Endothelial cell of umbilical vein (primary cell): ENCODE data around the gene VPS16. TPM values are rescaled to one million over a fixed set of nuclear protein-coding genes. Genes with fewer than 3 reads are reported as not detected.

Experiments
- BruUV-seq: library from RNA; stranded (reverse); fragments of 400-500 nt; replicated peaks from 2 replicates; lab custom pipeline; 2021; lab: Mats Ljungman, UMichigan
- CTCF ChIA-PET: fragments of 300-600, 350-600 bp; sonication (Branson Sonifier 250); formaldehyde crosslinking; loops from one replicate; lab custom pipeline; 2021; ENCODE audit warnings: antibody characterized with exemption, inconsistent platforms; lab: Charles Lee
- POLR2A ChIA-PET: fragments of 300-600, 350-600 bp; sonication (Branson Sonifier 250); formaldehyde crosslinking; loops from one replicate; lab custom pipeline; 2021; ENCODE audit warnings: antibody characterized with exemption, inconsistent platforms; lab: Charles Lee
- DNase-seq: peaks from one replicate; pipeline ENCODE4 v3.0.0-alpha.2; 2011; ENCODE audit warnings: low read depth, low spot score
- FAIRE-seq: peaks from 2 replicates; lab custom pipeline; 2011; peaks lifted over from hg19 to GRCh38; lab: Jason Lieb, UNC
- H2AFZ ChIP-seq: 2 replicates; pipeline ENCODE4 v1.6.0; 2012; ENCODE audit warnings: low read depth, low read length, control low read depth, inconsistent platforms
- H3K27ac ChIP-seq: 2 replicates; pipeline ENCODE4 v1.5.1; 2011; ENCODE audit warnings: low read depth, mild to moderate bottlenecking, control low read depth, low read length, moderate library complexity; ENCODE audit not compliant: insufficient read depth
- H3K27me3 ChIP-seq, 2 experiments: 2 replicates each; pipeline versions ENCODE4 v1.6.0 to v1.6.1; 2011; ENCODE audit warnings: low read length in 2 of 2, mixed read lengths in 1 of 2; ENCODE audit not compliant: control insufficient read depth in 2 of 2, insufficient read depth in 2 of 2
- H3K36me3 ChIP-seq, 2 experiments: 2 replicates in 1 of 2; 3 replicates in 1 of 2; pipeline ENCODE4 v1.5.1; 2011; ENCODE audit warnings: low read length in 2 of 2, mild to moderate bottlenecking in 1 of 2, moderate library complexity in 1 of 2; ENCODE audit not compliant: control insufficient read depth in 2 of 2, insufficient read depth in 2 of 2; ENCODE audit errors: extremely low read depth in 1 of 2
- H3K4me1 ChIP-seq: 3 replicates; pipeline ENCODE4 v1.5.1; 2011; ENCODE audit warnings: mild to moderate bottlenecking, low read length; ENCODE audit not compliant: control insufficient read depth, insufficient read depth; ENCODE audit errors: extremely low read depth
- H3K4me2 ChIP-seq: 2 replicates; pipeline ENCODE4 v1.6.1; 2011; ENCODE audit warnings: low read length, control low read depth, mixed read lengths; ENCODE audit not compliant: insufficient read depth
- H3K4me3 ChIP-seq, 3 experiments: fragments of 200-600 bp in 1 of 3; sonication (generic), shearing (Covaris generic) in 1 of 3; replicated peaks in 1 of 3; 2 replicates each; pipeline ENCODE4 v1.5.1; 2011 to 2016; ENCODE audit warnings: control low read depth in 3 of 3, low read length in 3 of 3, mild to moderate bottlenecking in 2 of 3, inconsistent platforms in 1 of 3, low read depth in 1 of 3, moderate library complexity in 1 of 3; ENCODE audit not compliant: insufficient read depth in 1 of 3
- H3K79me2 ChIP-seq: 2 replicates; pipeline ENCODE4 v1.6.0; 2012; ENCODE audit warnings: low read length, inconsistent platforms; ENCODE audit not compliant: control insufficient read depth, insufficient read depth
- H3K9ac ChIP-seq: replicated peaks from 2 replicates; pipeline ENCODE3; 2011; ENCODE audit warnings: low read length, control low read depth; ENCODE audit not compliant: insufficient read depth; ENCODE audit errors: extremely low read depth
- H3K9me1 ChIP-seq: replicated peaks from 3 replicates; pipeline ENCODE4 v1.6.0; 2011; ENCODE audit warnings: mild to moderate bottlenecking, low read length; ENCODE audit not compliant: control insufficient read depth, insufficient read depth; ENCODE audit errors: extremely low read depth
- H3K9me3 ChIP-seq: replicated peaks from 2 replicates; pipeline ENCODE4 v1.5.1; 2012; ENCODE audit warnings: low read length, inconsistent platforms; ENCODE audit not compliant: control insufficient read depth, insufficient read depth
- H4K20me1 ChIP-seq: replicated peaks from 2 replicates; pipeline ENCODE3; 2011; ENCODE audit warnings: mild to moderate bottlenecking, low read length; ENCODE audit not compliant: control insufficient read depth, insufficient read depth; ENCODE audit errors: extremely low read depth
- CTCF ChIP-seq, 2 donors: IDR thresholded peaks; 1 replicate in 1 of 2; 2 replicates in 1 of 2; pipeline ENCODE4 v1.5.1; 2011; ENCODE audit warnings: low read length in 2 of 2, mild to moderate bottlenecking in 2 of 2, moderate library complexity in 2 of 2, control low read depth in 1 of 2, inconsistent platforms in 1 of 2, low read depth in 1 of 2; ENCODE audit not compliant: insufficient read depth in 1 of 2; ENCODE audit errors: extremely low read depth in 1 of 2
- EZH2 ChIP-seq: IDR thresholded peaks from 2 replicates; pipeline ENCODE4 v1.6.1; 2012; ENCODE audit warnings: borderline replicate concordance, low read depth, mild to moderate bottlenecking, moderate library complexity, low read length, inconsistent platforms; ENCODE audit not compliant: severe bottlenecking
- FOS ChIP-seq: IDR thresholded peaks from 2 replicates; pipeline ENCODE4 v1.6.1; 2011; ENCODE audit warnings: mild to moderate bottlenecking, low read length, moderate library complexity, borderline replicate concordance; ENCODE audit not compliant: insufficient read depth
- GATA2 ChIP-seq: IDR thresholded peaks from 2 replicates; pipeline ENCODE4 v1.7.0; 2011; ENCODE audit warnings: low read depth, mild to moderate bottlenecking, moderate library complexity, mixed read lengths, low read length; ENCODE audit not compliant: insufficient read length, insufficient read depth
- JUN ChIP-seq: IDR thresholded peaks from 2 replicates; pipeline ENCODE4 v1.6.1; 2011; ENCODE audit warnings: borderline replicate concordance, low read depth; ENCODE audit not compliant: insufficient read length, insufficient read depth
- MAX ChIP-seq: IDR thresholded peaks from 2 replicates; pipeline ENCODE4 v1.6.1; 2011; ENCODE audit not compliant: insufficient read depth, insufficient read length
- MYC ChIP-seq: IDR thresholded peaks from one replicate; pipeline ENCODE4 v1.6.1; 2011; ENCODE audit warnings: mild to moderate bottlenecking, low read depth, low read length
- POLR2A ChIP-seq: IDR thresholded peaks from 2 replicates; pipeline ENCODE4 v1.6.1; 2012; ENCODE audit warnings: low read depth, mild to moderate bottlenecking, control low read depth, low read length
- POLR2AphosphoS5 ChIP-seq: IDR thresholded peaks from 2 replicates; pipeline ENCODE4 v1.6.1; 2012; ENCODE audit warnings: low read depth, mild to moderate bottlenecking, control low read depth, low read length, moderate library complexity; ENCODE audit not compliant: insufficient read depth
- dilution Hi-C: fragments of 300-500 bp; cut with MboI; formaldehyde crosslinking; loops from one replicate; pipeline ENCODE4 v1.15.0; 2019; ENCODE audit warnings: low sequenced_read_pairs; ENCODE audit not compliant: extremely low pct_ligation_motif_present
- intact Hi-C: fragments of 100-400 bp; cut with micrococcal nuclease; formaldehyde crosslinking; loops from one replicate; pipeline ENCODE4 v1.10.0; 2022
- polyA plus RNA-seq, 4 experiments: library from polyadenylated mRNA; depleted of rRNA in 3 of 4; stranded (reverse) in 3 of 4; unstranded in 1 of 4; fragments of >200 nt; gene quantifications; 2 replicates each; pipeline versions ENCODE4 v1.2.1 to v1.2.3, GENCODE V29; 2011 to 2012; ENCODE audit warnings: missing spikeins in 1 of 4
- total RNA-seq: library from RNA; stranded (reverse); gene quantifications from 2 replicates; pipeline ENCODE4 v1.2.3, GENCODE V29; 2021

Gene VPS16
- total and polyA plus RNA-seq, 2 donors (not counting 3 experiments of a cell fraction or from before 2014, with no cell fraction given): 37.6 to 42.3 TPM

DNA sequence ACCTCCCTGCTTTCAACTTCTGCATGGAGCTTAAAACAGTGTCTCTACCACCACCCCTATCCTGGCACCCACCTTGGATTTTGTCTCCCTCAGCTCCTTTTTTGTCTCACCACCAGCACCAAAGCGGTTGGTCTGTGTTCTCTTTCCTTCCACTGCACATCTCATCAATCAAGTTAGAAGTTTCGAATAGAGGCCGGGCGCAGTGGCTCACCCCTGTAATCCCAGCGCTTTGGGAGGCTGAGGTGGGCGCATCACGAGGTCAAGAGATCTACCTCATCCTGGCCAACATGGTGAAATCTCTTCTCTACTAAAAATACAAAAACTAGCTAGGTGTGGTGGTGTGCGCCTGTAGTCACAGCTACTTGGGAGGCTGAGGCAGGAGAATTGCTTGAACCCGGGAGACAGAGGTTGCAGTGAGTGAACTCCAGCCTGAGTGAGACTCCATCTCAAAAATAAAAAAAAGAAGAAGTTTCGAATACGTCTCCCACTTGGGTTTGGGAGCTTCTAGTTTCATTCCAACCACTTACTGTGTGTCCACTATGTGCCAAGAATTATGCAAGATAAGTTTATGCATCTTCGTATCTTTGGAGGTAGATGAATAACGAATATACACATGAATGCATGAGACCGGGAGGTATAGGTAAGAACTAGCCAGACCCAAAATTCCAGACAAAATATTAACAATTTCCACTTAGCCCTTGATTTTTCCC lies 6.0 kb upstream of the VPS16 start:
- POLR2A ChIA-PET: no interaction called here
- Histone ChIP-seq H2AFZ (no peak overlapping the region), H3K27ac (no peak overlapping the region), H3K79me2 (no peaks in the 10 kb centered on the region), H3K27me3 (peaks cover 0 to 2% of the 10 kb centered on the region in 2 experiments), H4K20me1 (no peaks in the 10 kb centered on the region), H3K9me3 (no peaks in the 10 kb centered on the region), H3K4me1 (peaks cover 6% of the 10 kb centered on the region), H3K9ac (no peak overlapping the region), H3K9me1 (no peaks in the 10 kb centered on the region), H3K36me3 (peaks cover 0 to 2% of the 10 kb centered on the region in 2 experiments), H3K4me3 (no peak overlapping the region), H3K4me2 (no peak overlapping the region)
- DNase-seq (no peak), FAIRE-seq (no peak)
- BruUV-seq: no TSS peak
- TF ChIP-seq EZH2 (no peak), GATA2 (no peak)
- CTCF ChIA-PET: no interaction called here
- dilution Hi-C loops: no loop called here
- intact Hi-C loops: no loop called here

GRCh38 chr20:2835331-2835796 lies 5.2 kb upstream of the VPS16 start:
- Histone ChIP-seq H3K36me3 (peaks cover 0 to 2% of the 10 kb centered on the region in 2 experiments), H4K20me1 (no peaks in the 10 kb centered on the region), H3K9ac (no peak overlapping the region), H2AFZ (no peak overlapping the region), H3K4me2 (no peak overlapping the region), H3K9me1 (no peaks in the 10 kb centered on the region), H3K79me2 (no peaks in the 10 kb centered on the region), H3K27ac (no peak overlapping the region), H3K9me3 (no peaks in the 10 kb centered on the region), H3K4me1 (peaks cover 6% of the 10 kb centered on the region), H3K4me3 (no peak overlapping the region), H3K27me3 (no peaks in the 10 kb centered on the region)
- BruUV-seq: TSS peak; percentile 6
- FAIRE-seq (no peak), DNase-seq (no peak)
- CTCF ChIA-PET: no interaction called here
- intact Hi-C loops: no loop called here
- POLR2A ChIA-PET: no interaction called here
- dilution Hi-C loops: no loop called here
- TF ChIP-seq JUN (no peak), POLR2A (no peak), EZH2 (no peak), GATA2 (no peak), MYC (no peak), CTCF (IDR thresholded peaks at IDR 0.05; ENCODE audit: extremely low read depth in 1 of 2, insufficient read depth in 1 of 2, low read depth in 1 of 2, low read length in 2 of 2) (no peak), MAX (no peak), FOS (no peak), POLR2AphosphoS5 (no peak)
